ENCODE results near the gene RHOBTB3.

DNA sequence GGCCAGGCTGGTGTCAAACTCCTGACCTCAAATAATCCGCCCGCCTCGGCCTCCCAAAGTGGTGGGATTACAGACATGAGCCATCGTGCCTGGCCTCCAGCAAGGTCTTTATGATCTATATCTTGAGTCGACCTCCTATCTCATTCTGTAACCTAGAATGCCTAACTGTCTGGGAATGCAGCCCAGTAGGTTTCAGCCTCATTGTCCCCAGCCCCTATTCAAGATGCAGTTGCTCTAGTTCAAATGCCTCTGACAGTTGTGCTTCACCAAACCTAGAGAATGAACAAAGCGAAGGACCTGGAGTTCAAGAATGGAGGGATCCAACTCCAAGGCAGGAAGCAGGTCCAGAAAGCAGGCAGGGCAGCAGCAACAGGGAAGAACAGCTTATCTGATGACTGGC is 60.6 kb downstream of the RHOBTB3 start:
- no peak for TF ChIP-seq CTCF (IDR thresholded peaks at IDR 0.05)
- TF ChIP-seq POLR2AphosphoS5 (IDR thresholded peaks at IDR 0.05), result no peak
- no peak for TF ChIP-seq POLR2A (IDR thresholded peaks at IDR 0.05)
- TF ChIP-seq EP300 (IDR thresholded peaks at IDR 0.05), result no peak
